ENCODE results near the gene IMMT. TPM values are rescaled to one million over a fixed set of nuclear protein-coding genes. Genes with fewer than 3 reads are reported as not detected.

The IMMT gene
- polyA plus RNA-seq, 1 experiment: 69.2 TPM

DNA sequence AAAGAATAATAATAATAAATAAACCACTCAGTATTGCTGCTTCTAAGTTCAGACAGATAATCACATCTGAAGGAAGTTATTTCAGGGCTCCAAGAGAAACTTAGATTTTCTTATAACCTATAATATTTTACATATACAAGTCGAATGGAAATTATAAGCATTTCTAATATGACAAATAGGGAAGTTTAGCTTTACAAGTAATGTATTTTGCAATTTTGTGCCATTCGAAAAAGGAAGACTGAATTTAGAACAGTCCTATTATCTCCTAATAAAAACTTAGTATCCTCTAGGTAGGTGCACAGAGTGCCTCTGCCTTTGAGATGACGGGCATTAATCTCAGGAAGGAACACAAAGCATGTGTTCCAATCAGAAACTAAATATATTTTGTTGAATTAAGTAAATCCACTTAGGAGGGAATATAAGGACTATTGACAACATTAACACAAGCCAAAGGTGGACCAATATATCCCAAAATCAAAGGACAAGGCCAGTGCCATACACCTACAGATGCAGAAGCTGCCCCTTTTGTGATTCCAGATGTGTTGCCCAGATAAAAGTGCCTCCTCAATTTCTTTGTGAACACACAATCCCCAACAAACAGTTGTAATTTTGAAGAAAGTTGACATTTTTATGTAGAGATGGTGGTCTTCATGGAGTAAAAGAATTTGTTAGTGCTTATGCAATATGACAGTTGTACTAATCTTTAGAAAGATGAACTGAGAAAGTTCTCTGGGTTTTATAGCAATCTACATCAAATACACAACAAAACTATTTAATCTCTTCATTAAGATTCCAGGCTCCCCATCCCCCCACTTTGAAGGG, 52.6 kb downstream of the IMMT start:
- DNase-seq (ENCODE audit: low read depth, low spot score): no peak
- ChIA-PET POLR2A (interaction anchor here (1.0 kb wide), 1 partner anchor 15 kb away, joined by 3 read pairs; no protein-coding TSS in a partner anchor), CTCF (no interaction called here)
- no peaks in the 10 kb centered on the region for H3K9me3 ChIP-seq (ENCODE audit: control insufficient read depth, insufficient read depth, low read length)
- no peak overlapping the region for H3K4me3 ChIP-seq (ENCODE audit: low read depth, low read length)
- no peak overlapping the region for H3K27ac ChIP-seq (ENCODE audit: low read depth, low read length)
- TF ChIP-seq, protein P1, sequence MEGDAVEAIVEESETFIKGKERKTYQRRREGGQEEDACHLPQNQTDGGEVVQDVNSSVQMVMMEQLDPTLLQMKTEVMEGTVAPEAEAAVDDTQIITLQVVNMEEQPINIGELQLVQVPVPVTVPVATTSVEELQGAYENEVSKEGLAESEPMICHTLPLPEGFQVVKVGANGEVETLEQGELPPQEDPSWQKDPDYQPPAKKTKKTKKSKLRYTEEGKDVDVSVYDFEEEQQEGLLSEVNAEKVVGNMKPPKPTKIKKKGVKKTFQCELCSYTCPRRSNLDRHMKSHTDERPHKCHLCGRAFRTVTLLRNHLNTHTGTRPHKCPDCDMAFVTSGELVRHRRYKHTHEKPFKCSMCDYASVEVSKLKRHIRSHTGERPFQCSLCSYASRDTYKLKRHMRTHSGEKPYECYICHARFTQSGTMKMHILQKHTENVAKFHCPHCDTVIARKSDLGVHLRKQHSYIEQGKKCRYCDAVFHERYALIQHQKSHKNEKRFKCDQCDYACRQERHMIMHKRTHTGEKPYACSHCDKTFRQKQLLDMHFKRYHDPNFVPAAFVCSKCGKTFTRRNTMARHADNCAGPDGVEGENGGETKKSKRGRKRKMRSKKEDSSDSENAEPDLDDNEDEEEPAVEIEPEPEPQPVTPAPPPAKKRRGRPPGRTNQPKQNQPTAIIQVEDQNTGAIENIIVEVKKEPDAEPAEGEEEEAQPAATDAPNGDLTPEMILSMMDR (IDR thresholded peaks at IDR 0.05; ENCODE audit: low read depth, low read length): no peak
- H3K27me3 ChIP-seq (ENCODE audit: control insufficient read depth, insufficient read depth, low read length): no peaks in the 10 kb centered on the region

DNA sequence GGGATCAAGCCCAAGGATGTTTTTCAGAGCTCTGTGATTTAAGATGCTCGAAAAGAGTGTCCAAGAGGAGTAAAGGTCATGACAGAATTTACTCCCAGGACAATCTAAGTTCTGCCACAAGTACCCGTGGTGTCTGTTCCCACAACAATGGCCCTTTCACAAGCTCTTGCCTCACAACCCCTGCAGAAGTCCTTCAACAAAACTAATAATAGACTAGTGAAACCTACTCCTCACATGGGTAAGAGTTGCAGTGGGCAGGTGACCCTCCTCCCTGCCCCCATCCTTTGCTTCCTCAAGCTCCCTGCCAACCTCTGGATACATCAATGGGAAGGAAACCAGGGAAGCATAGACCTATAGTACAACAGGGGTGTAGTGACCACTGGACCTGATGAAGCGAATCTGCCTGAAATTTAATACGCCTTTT, 54.3 kb downstream of the IMMT start:
- H3K27me3 ChIP-seq (ENCODE audit: control insufficient read depth, insufficient read depth, low read length): no peaks in the 10 kb centered on the region
- no peaks in the 10 kb centered on the region for H3K9me3 ChIP-seq (ENCODE audit: control insufficient read depth, insufficient read depth, low read length)
- H3K27ac ChIP-seq (ENCODE audit: low read depth, low read length): no peak overlapping the region
- TF ChIP-seq, protein P1 (IDR thresholded peaks at IDR 0.05; ENCODE audit: low read depth, low read length): no peak
- DNase-seq (ENCODE audit: low read depth, low spot score): no peak
- ChIA-PET POLR2A (no interaction called here), CTCF (no interaction called here)
- H3K4me3 ChIP-seq (ENCODE audit: low read depth, low read length): no peak overlapping the region

DNA sequence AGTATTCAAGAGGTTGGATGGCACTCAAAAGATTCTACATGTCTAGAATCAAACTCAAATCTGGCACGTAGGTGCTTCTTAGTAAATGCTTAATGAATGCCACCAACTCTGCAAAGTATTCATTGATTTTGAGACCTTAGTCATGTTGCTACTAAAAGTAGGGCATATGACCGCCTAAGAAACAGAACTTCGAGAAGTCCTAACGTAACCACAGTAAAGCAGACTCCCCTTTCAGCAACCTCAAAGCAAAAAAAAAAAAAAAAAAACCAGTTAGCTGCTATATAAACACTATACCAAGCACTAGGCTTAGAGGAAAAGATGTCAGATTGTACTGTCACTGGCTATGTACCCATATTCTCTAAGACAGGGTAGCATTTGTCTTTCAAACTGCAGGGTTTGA, 55.3 kb downstream of the IMMT start:
- Histone ChIP-seq H3K27ac (ENCODE audit: low read depth, low read length) (no peak overlapping the region), H3K27me3 (ENCODE audit: control insufficient read depth, insufficient read depth, low read length) (no peaks in the 10 kb centered on the region), H3K4me3 (ENCODE audit: low read depth, low read length) (no peak overlapping the region), H3K9me3 (ENCODE audit: control insufficient read depth, insufficient read depth, low read length) (no peaks in the 10 kb centered on the region)
- DNase-seq (ENCODE audit: low read depth, low spot score): no peak
- ChIA-PET CTCF (no interaction called here), POLR2A (no interaction called here)
- TF ChIP-seq, protein P1 (IDR thresholded peaks at IDR 0.05; ENCODE audit: low read depth, low read length): no peak

DNA sequence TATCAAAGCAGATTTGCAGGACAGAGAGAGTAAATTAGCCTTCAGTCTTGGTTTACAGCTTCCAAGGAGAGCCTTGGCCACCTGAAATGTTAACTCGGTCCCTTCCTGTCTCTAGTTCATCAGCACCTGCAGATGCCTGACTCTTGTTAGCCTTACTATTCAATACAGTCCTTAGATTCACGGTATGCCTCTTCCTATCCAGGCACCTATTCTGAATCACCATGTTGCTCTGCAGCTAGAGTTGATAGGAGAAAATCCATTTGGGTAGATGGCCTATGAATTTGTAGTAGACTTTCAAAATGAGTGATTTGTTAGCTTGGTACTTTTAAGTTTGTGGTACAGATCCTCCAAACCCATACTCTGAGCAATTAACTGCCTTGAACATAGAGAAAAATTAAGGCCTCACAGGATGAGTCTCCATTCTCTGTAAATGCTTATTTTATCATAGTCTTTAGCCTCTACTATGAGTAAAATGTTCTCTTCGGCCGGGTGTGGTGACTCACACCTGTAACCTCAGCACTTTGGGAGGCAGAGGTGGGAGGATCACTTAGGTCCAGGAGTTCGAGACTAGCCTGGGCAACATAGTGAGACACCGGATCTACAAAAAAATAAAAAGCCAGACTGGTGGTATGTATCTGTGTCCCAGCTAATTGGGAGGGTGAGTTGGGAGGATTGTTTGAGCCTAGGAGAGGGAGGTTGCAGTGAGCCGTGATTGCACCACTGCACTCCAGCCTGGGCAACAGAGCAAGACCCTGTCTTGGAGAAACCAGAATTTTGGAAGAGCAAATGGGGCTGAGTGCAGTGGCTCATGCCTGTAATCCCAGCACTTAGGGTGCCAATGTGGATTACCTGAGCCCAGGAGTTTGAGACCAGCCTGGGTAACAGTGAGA, 56.3 kb downstream of the IMMT start:
- TF ChIP-seq, protein P1 (IDR thresholded peaks at IDR 0.05; ENCODE audit: low read depth, low read length): no peak
- H3K4me3 ChIP-seq (ENCODE audit: low read depth, low read length): no peak overlapping the region
- no peaks in the 10 kb centered on the region for H3K9me3 ChIP-seq (ENCODE audit: control insufficient read depth, insufficient read depth, low read length)
- DNase-seq (ENCODE audit: low read depth, low spot score): no peak
- H3K27ac ChIP-seq (ENCODE audit: low read depth, low read length): no peak overlapping the region
- no peaks in the 10 kb centered on the region for H3K27me3 ChIP-seq (ENCODE audit: control insufficient read depth, insufficient read depth, low read length)
- POLR2A ChIA-PET: interaction anchor here (0.5 kb wide), 1 partner anchor 45 kb away, joined by 3 read pairs; no protein-coding TSS in a partner anchor
- CTCF ChIA-PET: interaction anchor here (0.9 kb wide), 1 partner anchor 11 kb away, joined by 3 read pairs; no protein-coding TSS in a partner anchor

Measured in AG04450 (cell line).